Measurements from ENCODE around the gene TXNDC11.
A peak's percentile ranks its signal among the peaks of the same experiment; 100 is the strongest.
"Not testable (repeated sequence)": the region's sequence is repeated elsewhere in the genome, so short reads cannot be mapped to it uniquely, and the experiment has no call there.

Gene TXNDC11, protein sequence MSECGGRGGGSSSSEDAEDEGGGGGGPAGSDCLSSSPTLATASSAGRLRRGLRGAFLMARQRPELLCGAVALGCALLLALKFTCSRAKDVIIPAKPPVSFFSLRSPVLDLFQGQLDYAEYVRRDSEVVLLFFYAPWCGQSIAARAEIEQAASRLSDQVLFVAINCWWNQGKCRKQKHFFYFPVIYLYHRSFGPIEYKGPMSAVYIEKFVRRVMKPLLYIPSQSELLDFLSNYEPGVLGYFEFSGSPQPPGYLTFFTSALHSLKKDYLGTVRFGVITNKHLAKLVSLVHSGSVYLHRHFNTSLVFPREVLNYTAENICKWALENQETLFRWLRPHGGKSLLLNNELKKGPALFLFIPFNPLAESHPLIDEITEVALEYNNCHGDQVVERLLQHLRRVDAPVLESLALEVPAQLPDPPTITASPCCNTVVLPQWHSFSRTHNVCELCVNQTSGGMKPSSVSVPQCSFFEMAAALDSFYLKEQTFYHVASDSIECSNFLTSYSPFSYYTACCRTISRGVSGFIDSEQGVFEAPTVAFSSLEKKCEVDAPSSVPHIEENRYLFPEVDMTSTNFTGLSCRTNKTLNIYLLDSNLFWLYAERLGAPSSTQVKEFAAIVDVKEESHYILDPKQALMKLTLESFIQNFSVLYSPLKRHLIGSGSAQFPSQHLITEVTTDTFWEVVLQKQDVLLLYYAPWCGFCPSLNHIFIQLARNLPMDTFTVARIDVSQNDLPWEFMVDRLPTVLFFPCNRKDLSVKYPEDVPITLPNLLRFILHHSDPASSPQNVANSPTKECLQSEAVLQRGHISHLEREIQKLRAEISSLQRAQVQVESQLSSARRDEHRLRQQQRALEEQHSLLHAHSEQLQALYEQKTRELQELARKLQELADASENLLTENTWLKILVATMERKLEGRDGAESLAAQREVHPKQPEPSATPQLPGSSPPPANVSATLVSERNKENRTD

DNA sequence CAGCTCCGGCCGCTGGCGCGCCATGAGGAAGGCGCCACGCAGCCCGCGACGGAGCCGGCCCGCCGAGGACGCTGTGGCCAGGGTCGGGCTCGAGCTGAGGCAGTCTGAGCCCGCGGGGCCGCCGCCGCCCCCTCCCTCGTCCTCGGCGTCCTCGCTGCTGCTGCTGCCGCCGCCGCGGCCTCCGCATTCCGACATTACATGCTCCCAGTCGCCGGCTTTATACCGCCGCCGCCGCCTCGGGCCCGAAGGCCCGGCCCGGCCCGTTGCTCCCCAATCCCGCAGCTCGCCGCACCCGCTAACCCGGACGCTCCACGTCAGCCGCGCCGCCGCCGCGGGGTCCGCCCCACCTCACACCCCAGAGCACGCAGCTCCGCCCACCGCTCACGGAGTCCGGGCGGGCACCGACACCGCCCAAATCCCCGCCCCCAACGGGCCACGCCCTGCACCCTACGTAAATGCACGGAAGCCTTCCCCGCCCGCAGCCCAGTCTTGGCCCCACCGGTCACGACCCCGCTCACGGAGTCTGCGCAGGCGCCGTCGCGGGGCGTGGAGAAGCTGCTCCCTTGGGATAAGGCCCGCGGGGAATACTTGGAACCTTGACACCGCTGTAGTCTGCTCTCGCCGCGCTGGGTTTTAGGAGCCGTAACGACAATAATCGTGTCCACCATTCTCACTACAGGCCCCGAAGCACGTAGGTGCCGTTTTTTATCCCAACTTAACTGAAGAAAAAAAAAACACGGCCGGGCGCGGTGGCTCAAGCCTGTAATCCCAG lies at the start of gene TXNDC11:
Gene TXNDC11 (minus strand): TSS at position 322 of the 772 bp plus-strand sequence. CDS start 127 bp downstream, at position 195.
- DNase-seq (ENCODE audit: low read depth in 2 of 2), result peak; percentile 98 to 99

GRCh38 chr16:11791144-11791828 lies 48.6 kb upstream of the TXNDC11 start:
- DNase-seq (ENCODE audit: low read depth in 2 of 2), result no peak

DNA sequence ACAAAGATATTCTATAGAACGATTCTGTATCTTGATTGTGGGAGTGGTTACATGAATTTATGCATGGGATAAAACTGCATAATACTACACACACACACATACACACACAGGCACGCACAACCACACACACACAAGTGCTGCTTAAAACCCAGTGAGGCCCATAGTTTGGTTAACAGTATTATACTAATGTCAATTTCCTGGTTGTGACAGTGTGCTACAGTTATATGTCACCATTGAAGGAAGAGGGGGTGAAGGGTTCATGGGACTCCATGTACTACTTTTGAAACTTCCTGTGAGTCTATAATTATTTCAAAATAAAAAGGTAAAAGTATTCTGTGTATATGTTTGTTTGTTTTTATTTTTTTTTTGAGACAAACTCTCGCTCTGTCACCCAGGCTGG lies 46.3 kb upstream of the TXNDC11 start:
- no peak for DNase-seq (ENCODE audit: low read depth in 2 of 2)

DNA sequence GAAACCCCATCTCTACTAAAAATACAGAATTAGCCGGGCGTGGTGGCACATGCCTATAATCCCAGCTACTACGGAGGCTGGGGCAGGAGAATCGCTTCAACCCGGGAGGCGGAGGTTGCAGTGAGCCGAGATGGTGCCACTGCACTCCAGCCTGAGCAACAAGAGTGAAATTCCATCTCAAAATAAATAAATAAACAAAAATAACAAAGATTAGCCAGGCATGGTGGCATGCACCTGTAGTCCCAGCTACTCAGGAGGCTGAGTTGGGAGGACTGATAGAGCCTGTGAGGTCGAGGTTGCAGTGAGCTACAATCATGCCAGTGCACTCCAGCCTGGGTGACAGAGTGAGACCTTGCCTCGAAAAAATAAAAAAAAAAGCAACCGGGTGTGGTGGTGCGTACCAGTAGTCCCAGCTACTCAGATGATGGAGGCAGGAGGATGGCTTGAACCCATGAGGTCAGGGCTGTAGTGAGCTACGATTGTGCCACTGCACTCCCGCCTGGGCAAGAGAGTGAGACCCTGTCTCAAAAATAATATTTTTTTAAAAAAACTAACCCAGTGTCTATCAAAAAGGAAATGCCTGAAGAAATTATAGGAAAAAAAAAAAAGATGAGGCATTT lies 42.4 kb upstream of the TXNDC11 start:
- not testable (repeated sequence) for DNase-seq (ENCODE audit: low read depth in 2 of 2)

GRCh38 chr16:11784381-11784780 lies 41.7 kb upstream of the TXNDC11 start:
- not testable (repeated sequence) for DNase-seq (ENCODE audit: low read depth in 2 of 2)

- DNase-seq (ENCODE audit: low read depth in 2 of 2), result no peak
These were observed 41.3 kb upstream of the TXNDC11 start for GRCh38 chr16:11784038-11784369.

GRCh38 chr16:11783319-11784037 lies 40.8 kb upstream of the TXNDC11 start:
- DNase-seq (ENCODE audit: low read depth in 2 of 2), result no peak

- no peak for DNase-seq (ENCODE audit: low read depth in 2 of 2)
These were observed 39.1 kb upstream of the TXNDC11 start for GRCh38 chr16:11781773-11782172.

DNA sequence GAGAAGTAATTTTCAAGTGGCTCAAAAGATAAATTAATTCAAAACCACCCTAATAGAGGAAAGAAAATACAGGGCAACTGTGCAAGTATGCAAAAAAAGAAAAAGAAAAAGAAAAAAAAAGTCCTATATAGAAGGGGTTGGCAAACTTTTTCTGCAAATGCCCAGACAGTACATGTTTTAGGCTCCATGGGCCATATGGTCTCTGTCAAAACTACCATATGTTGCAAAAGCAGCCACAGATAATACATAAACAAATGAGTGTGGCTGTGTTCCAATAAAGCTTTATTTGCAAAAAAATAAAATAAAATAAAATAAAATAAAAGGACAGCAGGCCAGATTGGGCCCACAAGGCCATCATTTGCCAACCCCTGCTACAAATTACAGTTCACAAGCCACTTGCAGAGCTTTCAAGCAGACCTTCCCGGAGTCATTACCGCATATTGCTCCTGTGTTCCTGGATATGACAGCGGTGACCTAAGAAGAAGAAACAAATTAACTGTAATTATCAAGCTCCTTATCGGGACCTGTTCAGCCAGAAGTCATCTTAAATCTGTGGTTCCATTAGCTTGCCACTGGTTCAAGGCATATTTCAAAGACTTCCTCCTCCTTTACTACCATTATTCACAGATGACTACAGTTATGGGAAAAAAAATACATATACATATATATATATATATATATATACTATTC lies 38.5 kb upstream of the TXNDC11 start:
- DNase-seq (ENCODE audit: low read depth in 2 of 2), result no peak

GRCh38 chr16:11779074-11779473 lies 36.4 kb upstream of the TXNDC11 start:
- DNase-seq (ENCODE audit: low read depth in 2 of 2), result no peak

- DNase-seq (ENCODE audit: low read depth in 2 of 2), result no peak
These were observed 31.5 kb upstream of the TXNDC11 start for GRCh38 chr16:11774065-11774626.

DNA sequence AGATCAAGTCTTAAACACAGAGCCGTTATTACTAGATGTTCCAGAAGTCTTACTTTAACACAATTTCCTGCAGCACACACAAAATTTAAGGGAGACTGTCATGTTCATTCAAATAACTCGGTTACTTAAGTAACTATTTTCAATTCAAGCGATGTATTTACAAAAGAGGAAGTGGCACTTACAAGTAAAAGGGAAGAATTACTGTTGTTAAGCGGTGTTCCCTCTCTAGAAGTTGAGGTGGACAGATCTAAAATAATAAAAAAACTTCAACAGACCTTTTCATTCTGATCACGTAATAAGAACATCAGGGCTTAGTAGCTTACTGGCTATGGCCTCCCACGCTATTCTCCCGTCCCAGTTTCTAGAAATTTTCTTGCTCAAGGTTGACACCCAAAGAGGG lies 26.2 kb upstream of the TXNDC11 start:
- no peak for DNase-seq (ENCODE audit: low read depth in 2 of 2)

- DNase-seq (ENCODE audit: low read depth in 2 of 2), result no peak
These were observed 19.8 kb upstream of the TXNDC11 start for GRCh38 chr16:11762431-11762830.

GRCh38 chr16:11759997-11760396 lies 17.3 kb upstream of the TXNDC11 start:
- DNase-seq (ENCODE audit: low read depth in 2 of 2), result no peak

GRCh38 chr16:11759163-11759834 lies 16.6 kb upstream of the TXNDC11 start:
- no peak for DNase-seq (ENCODE audit: low read depth in 2 of 2)

DNA sequence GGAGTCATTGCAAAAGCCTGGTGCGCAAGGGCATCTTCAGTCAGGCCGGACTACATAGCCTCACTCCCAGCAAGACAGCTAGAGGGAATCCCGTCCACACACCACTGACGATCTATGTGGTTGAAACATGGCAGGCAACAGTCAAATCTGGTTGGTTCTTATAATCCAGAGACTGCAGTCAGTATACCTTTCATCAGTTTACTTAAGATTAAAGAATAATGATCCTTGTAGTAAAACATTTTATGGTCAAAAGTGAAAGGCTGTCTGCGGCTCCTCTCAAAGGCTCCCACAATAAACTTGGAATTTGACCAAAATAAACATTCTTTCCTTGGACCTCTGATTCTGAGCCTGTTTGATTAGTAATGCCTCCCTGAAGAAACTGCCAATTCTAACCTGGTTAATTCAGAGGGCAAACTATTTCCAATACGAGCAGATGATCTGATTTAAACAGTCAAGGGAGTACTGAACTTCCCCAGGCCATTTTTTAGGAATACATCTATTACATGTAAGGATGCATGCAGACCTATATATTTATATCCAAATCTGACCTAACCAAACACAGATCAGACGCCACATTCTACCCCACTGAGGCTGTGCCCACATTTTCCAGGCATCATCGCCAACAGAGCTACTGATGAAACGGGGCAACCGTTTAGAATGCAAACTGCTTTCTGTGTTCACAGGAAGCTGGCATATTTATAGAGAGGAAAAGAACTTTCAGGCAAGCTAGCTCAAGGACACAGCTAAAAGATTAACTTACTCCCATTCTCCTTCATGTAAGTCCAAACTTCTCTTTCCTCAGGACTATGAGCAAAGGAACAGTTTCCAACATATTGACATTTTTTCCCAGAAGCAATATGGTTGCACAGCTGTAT lies 15.3 kb upstream of the TXNDC11 start:
- DNase-seq (ENCODE audit: low read depth in 2 of 2), result no peak

DNA sequence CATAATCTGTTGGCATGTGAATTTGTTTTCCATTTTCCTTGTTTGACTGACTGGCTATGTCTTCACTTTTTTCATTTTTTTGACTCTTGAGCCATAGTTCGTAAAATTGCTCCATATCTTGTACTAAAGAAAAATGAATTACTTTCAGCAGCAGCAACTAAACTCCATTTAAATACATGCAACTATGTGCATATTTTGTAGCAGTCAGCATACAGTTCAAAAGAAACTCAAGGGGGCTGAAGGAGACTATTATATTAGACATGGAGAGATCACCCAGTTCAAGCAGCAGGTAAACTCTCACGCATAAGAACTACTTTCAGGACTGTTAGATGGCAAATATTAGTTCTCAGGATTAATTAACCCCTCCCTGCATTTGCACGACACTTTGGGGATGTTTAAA lies 13.6 kb upstream of the TXNDC11 start:
- DNase-seq (ENCODE audit: low read depth in 2 of 2), result no peak

Measured in stimulated activated CD8-positive, alpha-beta memory T cell treated with anti-CD3 and anti-CD28 coated beads, Interleukin-2, amount 100 ng/mL, for 1 hour (primary cell).